Measurements from ENCODE around the gene ZGPAT.

DNA sequence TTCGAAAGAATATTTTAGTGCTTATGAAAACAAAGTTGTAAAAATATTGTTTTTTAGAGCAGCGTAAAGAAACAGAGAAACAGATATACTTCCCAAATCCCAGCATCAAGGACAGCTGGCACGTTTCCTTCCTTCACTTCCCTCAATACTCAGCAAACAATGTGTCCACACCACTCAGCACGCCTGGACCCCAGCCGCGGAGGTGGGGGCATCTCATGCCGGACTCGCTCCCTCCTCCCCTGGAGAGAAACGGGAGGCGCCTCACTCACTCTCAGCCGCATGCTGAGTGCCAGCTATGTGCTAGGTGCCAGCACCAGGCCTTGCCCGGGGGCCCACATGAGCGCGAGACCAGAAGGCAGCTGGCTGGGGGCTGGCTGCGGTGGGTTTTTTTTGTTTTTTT, 66.5 kb downstream of the ZGPAT start:
- TF ChIP-seq POLR2A (IDR thresholded peaks at IDR 0.05): no peak
- TF ChIP-seq, protein P1, sequence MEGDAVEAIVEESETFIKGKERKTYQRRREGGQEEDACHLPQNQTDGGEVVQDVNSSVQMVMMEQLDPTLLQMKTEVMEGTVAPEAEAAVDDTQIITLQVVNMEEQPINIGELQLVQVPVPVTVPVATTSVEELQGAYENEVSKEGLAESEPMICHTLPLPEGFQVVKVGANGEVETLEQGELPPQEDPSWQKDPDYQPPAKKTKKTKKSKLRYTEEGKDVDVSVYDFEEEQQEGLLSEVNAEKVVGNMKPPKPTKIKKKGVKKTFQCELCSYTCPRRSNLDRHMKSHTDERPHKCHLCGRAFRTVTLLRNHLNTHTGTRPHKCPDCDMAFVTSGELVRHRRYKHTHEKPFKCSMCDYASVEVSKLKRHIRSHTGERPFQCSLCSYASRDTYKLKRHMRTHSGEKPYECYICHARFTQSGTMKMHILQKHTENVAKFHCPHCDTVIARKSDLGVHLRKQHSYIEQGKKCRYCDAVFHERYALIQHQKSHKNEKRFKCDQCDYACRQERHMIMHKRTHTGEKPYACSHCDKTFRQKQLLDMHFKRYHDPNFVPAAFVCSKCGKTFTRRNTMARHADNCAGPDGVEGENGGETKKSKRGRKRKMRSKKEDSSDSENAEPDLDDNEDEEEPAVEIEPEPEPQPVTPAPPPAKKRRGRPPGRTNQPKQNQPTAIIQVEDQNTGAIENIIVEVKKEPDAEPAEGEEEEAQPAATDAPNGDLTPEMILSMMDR (IDR thresholded peaks at IDR 0.05): no peak
- no peak for TF ChIP-seq POLR2AphosphoS5 (IDR thresholded peaks at IDR 0.05)
- TF ChIP-seq EP300 (IDR thresholded peaks at IDR 0.05): no peak
